Cerebellar cortex (tissue), 1 donor: Measurements from ENCODE around the gene PRPF19.

Experiments
- DNase-seq: peaks from one replicate; pipeline ENCODE4 v3.0.0-alpha.2; 2015; ENCODE audit warnings: low spot score

PRPF19 gene

DNA sequence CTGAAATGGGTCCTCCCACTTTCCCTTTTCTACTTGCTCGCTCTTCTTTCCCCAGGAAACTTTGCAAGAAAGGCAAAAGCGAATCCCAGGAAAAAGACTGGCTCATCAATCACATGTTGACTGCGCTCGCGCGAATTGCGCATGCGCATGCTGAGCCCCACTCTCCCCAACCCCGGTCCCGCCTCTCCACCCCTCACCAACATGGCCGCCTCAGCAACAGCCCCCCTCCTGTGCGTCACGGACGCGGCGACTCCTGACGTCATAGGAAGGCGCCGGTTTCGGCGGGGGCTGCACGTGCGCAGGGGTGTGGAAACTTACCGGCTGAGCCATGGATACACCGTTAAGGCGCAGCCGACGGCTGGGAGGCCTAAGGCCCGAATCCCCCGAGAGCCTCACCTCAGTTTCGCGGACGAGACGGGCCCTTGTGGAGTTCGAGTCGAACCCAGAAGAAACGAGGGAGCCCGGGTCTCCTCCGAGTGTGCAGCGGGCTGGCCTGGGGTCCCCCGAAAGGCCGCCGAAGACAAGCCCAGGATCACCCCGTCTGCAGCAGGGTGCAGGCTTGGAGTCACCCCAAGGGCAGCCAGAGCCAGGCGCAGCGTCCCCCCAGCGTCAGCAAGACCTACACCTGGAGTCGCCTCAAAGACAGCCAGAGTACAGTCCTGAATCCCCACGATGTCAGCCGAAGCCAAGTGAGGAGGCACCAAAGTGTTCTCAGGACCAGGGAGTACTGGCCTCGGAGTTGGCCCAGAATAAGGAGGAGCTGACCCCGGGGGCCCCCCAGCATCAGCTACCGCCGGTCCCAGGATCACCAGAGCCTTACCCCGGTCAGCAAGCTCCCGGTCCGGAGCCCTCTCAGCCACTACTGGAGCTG, 64.4 kb downstream of the PRPF19 start, which contains the start of gene CCDC86:
CCDC86 (plus strand) TSS at position 317 of the 871 bp plus-strand sequence; CDS start at position 329, 12 bp downstream.
- peak; percentile 96 for DNase-seq
